M059J (cell line): ENCODE data around the gene CAPN11. TPM values are rescaled to one million over a fixed set of nuclear protein-coding genes. Genes with fewer than 3 reads are reported as not detected.

Experiments used
- DNase-seq: peaks from one replicate; pipeline ENCODE4 v3.0.0-alpha.2; 2012; ENCODE audit warnings: low read depth
- total RNA-seq: library from RNA; depleted of rRNA; stranded (reverse); fragments of >200 nt; shearing (Covaris generic); gene quantifications from 2 replicates; pipeline ENCODE4 v1.2.3, GENCODE V29; 2014; rRNA removed

Gene CAPN11
- not detected in 2 replicates for total RNA-seq

DNA sequence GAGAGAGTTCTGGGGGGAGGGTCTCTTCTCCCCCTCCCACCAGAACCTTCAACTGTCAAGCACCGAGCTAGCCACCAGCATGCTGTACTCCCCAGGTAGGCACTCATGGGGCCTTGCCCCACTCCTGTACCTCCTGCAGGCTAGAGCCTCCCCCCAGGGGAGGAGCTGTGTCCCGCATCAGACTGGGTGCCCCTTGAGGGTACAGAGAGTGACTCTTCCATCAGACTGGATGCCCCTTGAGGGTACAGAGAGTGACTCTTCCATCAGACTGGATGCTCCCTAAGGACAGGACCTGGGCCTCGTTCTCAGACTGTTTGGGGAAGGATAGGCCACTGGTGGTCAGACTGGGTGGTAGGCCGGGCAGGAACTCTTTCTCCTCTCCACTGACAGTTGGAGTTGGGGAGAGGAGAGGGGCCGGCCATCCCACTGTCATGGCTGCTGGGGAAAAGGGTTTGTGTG lies at the start of gene CAPN11:
Gene CAPN11 (plus strand): TSS at position 51 of the 459 bp plus-strand sequence. CDS start 29 bp downstream, at position 80.
- DNase-seq: no peak

DNA sequence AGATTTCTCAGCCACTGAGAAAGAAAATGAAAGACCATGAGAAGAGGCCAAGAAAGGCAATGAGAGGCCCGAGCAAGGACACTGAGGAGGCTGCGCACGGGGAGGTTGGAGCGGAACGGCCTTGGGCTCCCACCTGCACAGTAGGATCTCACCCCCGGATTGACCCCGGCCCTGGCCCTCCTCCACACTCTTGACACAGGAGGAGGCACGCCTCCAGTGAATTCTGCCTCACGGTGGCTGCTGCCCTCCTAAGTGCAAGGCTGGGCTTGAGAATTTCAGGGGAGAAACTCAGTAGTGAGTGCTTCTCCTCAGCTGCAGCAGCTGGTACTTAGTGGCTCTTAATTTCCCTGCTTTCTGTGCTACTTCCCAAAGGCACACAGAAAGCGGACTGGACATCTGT lies 49.4 kb upstream of the CAPN11 start:
- DNase-seq: no peak

DNA sequence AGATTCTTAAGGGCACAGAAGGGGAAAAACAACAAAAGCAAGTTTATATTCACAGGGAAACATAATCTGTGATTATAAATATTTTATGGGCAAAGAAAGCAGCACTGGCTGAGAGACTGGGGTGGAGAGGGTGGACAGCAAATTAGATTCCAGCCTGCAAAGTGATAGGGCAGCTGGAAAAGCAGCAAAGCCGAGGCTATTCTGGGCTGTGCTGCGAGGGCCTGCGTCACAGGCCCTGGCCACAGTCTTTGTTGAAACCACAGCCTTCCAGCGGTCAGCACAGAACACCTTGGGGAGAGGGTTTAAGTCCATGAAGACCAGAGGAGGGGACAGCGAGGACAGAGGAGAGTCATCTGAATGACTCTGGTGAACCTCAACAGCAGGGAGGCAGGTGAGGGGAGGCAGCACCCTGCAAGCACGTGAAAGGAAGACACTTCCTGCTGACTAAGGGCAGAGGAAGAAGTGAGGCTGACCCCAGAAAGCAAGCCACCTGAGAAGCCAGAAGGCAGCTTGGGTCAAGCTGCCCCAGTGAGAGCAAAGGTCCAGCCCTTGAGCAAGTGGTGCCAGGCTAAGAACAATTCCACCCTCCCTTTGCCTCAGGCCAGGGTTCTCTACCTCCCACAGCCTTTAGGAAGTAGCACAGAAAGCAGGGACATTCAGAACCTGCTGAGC lies 48.5 kb upstream of the CAPN11 start:
- DNase-seq: no peak

DNA sequence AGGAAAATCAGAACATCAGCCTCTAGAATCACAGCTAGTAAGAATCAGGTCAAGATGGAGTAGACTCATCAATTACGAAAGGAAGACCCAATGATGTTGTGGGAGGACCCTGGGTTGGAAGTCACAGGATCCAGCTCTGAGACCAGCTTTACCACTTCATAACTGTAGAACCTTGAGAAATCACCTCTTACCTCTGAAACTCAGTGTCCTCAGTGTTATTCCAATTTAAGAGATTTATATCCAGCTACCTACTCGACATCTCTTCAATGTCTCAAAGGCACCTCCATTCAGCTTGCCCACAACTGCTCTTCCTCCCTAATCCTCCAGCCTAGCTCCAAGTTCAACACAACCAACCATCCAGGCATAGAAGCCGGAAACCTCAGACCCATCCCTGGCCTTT lies 47.7 kb upstream of the CAPN11 start:
- DNase-seq: no peak

DNA sequence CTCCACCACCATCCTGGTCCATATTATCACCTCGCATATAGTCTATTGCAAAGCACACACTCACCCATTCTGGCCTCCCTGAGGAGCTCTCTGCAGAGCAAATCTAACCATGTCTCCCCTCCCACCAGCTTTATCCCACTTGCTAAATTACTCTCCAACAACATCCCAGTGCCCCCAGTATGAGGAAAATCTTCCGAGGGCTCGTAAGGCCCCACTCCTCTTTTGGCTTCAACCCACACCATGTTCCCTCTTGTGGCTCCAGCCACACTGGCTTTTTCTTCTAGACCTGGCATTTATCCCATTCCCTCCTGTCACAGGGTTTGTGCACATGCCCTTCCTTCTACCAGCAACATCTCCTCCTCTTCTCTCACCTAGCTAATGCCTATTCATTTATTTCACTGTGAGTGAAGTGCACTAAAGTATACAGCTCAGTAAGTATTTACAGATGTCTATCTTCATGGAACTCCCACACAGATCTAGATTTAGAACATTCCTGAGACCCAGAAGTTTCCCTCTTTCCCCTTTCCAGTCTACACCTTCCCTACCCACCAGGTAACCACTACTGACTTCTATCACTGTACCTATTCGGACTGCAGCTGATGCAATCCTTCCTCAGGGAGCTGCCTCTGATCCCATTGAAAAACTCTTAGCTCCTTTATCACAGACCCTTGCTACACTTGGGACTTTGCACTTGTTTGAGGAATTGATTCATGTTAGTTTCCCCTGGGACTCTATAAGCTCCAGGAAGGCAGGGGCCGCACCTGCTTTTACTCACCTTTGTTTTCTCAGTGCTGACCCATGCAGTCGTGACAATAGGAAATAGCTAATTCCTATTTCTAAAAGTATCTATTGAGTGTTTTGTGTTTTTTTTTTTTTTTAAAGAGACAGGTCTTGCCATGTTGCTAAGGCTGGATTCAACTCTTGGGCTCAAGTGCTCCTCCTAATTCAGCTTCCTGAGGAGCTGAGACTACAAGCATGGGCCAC lies 46.9 kb upstream of the CAPN11 start:
- DNase-seq: no peak

DNA sequence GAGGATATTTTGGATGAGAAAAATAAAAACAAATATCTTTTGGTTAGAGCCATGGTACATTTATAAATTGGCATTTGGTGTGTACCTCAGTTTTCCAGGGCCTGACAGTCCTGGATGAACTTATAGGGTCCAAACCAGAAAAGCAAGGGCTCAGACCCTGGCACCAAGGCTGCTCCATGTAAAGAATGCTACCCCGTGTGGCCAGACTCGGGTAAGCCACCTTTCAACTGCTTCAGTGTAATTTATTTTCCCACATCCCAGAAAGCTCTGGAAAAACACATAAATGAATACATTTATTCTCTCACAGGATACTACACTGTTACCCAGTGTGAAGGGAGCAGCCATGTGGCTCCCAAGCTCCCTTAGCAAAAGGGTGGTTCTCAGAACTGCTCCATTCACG lies 45.2 kb upstream of the CAPN11 start:
- DNase-seq: no peak

DNA sequence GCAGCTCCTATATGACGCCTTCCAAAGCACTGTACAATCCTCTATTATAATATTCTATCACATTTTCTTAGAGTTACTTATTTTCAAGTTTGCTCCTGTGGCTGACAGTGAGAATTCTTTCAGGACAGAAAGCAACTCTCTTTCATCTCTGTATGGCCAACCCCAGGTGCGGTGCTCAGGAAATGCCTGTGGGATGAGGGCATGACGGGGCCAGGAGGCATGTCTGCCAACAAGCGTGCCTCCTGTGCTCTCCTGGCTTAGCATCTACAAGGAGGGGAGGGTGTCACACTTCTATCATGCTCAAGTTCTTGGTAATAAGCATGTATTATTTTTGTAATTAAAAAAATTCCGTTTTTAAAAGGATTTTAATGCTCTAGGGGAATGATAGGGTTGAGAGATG lies 42.8 kb upstream of the CAPN11 start:
- peak; percentile 95 for DNase-seq

DNA sequence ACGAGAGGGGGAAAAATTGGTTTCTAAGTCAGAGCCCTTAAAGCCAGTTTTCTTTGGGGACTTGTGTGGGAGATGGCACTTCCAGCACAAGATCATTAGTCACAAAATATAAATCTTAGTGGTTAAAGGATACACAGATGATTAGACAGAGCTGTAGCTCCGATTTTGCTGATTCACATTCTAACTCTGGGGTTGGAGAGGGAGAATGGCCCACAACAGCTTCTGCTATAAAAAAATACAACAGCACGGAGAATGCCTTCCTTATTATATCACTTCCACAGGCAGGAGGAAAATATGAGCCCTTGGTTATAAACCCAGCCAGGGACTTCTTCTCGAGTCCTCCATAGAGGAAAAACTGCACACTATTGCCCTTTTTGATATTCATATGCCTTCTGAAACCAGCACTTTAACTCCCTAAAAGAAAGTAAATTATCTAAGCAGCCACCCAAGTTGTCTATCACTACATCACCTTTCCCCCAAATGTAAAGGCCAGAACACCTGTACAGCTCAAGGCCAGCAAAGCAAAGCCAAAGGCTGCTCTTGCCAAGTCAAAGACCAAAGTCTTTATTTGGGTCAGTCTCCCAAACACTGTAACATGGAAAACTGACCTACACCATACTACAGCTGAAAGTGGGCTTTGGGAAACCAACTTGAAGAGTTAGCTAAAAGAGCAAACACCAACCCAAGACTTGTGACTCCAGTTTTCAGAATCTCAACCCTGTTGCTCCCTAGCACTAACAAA lies 41.8 kb upstream of the CAPN11 start:
- peak; percentile 98 for DNase-seq

DNA sequence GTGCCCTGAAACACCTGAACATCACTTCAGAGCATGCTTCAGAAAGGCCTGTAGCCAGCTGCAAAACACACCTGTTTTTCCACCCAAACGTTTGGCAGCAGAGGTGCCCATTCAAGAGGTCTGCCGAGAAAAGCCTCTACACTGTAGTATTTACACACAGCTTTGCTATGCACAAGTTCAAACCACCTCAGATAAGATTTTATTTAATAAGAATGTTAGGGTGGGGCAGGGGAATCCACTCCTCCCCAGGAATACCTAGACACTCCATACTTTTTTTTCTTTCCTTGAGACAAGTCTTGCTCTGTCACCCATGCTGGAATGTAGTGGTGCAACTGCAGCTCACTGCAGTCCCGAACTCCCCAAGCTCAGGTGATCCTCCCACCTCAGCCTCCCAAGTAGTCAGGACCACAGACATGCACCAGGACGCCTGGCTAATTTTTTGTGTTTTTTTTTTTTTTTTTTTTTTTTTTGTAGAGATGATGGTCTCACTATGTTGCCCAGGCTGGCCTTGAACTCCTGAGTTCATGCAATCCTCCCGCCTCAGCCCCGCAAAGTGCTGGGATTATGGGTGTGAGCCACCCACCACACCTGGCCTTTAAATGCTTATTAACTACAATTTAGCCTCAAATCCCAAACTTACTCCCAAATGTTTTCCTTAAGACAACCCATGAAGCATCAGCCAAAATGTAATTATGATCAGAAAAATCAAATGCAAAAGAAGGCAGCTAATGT lies 41.1 kb upstream of the CAPN11 start:
- peak; percentile 77 for DNase-seq

DNA sequence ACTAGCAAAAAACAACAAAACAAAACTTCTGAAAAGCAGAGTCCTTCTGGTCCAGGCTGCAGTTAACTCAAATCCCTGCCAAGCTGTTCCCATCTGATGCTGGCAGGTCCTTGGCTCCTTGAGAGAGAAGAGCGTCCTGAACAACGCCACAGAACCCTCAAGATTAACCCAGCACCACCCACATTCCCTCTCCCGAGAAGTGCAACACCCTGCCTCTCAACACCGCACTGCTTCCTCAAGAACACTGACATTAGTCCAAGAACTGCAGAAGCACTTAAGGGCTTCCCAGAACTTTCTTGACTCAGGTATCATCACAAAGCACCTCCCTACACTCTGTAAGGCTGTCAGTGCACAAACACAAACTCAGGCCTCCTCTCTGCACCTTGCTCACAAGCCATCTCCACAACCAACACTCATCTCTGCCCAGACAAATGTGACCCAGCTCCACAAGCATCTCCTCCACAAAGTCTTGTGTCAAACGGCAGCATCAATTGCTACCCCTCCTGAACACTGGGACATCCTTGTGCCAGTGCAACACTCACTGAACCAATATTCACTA lies 38.8 kb upstream of the CAPN11 start:
- no peak for DNase-seq

DNA sequence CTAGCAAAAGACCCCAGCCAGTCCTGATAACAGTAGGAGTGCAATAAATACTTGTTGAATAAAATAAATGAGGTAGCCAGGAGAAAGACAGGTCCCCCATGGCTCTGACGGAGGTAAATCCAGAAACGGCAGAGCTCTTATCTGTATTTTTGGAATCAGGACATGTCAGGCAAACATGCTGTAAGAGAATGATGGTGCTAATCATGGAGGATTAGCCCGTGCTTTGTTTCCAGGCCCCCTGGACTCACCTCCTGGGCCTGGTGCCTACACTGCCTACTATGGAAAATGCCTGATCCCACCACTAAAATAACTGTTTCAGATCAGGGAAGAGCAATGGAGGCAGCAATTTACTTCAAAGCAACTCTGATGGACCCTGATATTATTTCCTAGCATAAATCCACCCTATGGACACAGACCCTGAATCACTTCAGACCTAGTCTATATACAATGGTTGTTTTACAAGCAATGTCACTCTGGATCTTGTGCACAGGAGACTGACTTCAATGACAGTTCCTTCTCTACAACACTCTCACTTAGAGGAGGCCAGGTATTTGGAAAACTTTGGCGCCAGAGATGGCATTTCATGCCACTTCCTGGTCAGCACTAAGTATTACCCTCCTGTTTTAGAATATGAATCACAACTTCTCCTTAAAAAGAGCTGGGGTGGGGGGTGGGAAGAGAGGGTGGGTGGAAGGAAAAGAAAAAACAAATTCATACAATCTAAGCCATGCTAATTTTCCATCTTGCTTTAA lies 37.8 kb upstream of the CAPN11 start:
- DNase-seq: peak; percentile 42

DNA sequence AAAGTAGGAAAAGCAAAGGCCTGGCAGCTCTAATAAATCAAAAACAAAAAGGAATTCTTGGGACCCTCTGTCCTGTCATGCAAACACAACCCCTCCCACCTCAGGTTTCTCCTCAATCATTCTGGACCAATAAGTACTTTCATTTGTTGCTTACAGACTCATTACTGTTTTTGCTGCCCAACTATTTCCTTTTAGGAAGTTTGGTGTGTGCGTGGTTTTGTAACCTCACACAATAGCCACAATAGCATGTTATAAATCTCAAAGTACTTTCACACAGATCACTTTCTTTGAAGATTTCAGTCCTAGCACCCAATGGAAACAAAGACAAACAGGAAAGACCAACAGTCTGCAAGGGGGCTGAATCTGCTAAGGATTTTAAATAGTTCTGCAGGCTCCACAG lies 35.8 kb upstream of the CAPN11 start:
- peak; percentile 66 for DNase-seq

DNA sequence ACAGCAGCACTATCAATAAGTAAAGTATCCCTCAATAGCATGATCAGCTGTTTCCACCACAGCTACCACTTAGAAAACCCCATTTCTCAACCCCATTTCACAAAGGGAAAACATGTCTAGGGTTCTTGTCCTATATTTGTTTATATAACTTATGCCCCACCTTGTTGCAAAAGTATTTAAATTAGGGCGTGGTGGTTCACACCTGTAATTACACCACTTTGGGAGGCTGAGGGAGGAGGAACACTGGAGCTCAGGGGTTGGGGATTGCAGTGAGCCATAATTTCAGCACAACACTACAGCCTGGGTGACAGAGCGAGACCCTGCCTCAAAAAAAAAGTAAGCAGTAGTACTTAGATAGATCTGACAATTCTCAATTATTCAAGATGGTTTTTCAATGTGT lies 35.1 kb upstream of the CAPN11 start:
- no peak for DNase-seq

DNA sequence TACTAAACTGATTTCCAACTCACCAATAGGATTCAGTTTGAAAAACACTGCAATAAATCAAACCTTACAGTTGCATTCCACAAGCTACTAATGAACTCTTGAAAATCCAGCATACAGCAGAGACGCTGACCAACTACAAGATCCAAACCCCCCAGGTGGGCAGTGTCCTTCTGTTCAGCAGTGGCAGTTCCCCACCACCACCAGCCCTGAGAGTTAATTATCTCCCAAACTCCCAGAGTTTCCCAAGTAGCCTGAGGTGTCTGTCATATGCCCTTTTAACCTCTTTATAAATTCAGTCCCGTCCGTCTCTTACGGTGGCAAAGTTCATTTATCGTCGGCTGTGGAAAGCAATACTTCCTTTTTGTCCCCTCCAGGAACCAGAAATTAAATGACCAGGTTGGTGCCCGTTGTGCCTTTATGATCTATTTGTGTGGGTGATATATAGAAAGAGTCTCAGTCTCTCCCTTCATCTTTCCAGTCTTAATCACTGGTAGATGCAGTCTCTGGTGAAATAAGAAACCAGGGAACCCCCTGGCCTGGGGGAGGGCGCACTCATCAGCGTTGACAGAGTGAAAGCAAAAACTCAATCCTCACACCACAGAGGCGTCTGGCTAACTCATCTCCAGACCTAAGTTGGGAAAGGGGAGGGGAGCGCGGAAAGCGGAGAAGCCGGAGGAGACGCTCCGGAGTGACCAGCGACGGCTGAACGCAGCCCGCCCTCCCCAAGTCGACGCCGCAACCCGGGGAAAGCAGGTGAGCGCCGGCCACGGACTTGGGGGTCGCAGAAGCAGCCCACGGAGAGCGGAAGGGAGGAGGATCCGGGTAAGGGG lies 32.1 kb upstream of the CAPN11 start:
- DNase-seq: peak; percentile 88

DNA sequence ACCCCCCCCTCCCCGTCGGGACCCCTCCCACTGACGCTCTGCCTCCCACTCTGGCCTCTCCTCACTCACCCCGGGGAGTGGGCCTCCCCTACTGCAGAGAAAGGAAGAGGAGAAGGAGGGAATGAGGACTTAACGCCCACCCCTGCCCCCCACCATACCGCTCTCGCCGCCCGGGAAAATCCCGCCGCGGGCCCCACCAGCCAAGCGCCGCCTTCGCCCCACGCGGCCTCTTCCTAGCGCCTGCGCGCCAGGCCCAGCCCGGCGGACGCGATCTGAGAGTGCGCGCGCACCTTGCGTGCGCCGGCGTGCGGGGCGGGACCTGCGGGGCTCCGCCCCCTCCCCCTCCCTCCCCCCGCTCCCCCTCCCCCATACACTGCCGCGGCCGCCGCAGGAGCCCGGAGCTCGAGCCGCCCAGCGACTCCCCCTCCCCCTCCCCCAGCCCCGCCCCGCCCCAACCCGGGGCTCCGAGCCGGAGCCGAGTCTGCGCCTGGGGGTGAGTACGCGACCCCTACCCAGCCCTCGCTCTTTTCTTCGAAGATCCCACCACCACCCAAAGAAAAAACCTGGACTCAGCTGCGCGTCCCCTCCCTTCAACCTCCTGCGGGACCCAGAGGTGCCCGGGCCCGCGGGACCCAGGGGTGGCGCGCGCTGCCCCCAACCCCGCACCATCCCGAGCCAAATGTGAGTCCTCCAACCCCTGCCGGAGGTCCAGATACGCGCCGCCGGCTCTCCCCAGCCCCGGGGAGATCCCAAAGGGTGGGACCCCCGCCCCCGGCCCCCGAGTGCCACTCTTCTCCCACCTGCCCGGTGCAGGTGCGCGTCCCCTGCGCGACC lies 31.2 kb upstream of the CAPN11 start, which contains the start of the genes MRPL14 and TMEM63B:
Gene MRPL14 (minus strand): TSS at position 267 of the 834 bp plus-strand sequence. CDS start 10,841 bp downstream, outside the sequence.
Gene TMEM63B (plus strand): TSS at position 369 of the 834 bp plus-strand sequence. CDS start 7,031 bp downstream, outside the sequence.
- peak; percentile 83 for DNase-seq

DNA sequence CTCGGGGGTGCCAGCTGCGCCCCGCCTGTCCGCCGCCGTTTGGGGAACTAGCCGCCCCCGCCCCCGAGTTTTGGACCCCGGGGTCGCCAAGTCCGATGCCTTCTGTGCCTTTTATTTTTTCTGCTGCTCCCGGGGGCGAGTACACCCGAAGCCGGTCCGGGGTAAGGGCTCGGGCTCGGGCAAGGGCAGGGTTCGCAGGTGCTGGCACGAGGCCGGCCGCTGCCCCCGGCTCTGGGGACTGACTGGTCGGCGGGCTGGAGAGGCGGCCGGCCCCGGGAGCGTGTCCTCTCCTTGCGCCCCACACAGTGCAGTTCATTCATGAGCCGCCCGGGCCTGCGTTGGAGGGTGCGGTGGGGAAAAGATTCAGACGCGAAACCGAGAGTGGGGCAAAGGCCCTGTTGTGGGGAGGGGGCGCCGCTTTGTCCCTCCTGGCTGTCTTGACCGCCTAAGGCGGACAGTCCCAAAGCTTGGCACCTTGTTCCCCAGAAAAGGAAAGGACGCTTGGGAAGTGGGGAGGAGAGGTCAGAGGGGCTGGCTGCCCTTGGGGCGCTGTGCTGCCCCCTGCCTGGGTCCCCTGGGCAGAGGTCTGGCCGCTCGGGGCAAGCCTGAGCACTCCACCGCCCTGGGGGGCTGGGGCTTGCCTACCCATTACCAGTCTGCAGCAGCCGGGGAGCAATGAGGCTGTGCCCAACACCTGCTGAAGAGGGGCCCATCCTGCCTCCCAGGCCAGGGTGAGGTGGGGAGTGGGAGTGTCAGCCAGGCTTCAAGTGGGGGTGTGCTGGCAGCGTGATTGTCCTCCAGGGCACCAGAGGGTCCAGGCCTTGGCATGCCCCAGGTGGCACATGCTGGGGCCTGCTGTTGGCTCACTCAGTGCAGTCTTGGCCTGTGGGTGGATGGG lies 30.4 kb upstream of the CAPN11 start:
- DNase-seq: peak; percentile 54

DNA sequence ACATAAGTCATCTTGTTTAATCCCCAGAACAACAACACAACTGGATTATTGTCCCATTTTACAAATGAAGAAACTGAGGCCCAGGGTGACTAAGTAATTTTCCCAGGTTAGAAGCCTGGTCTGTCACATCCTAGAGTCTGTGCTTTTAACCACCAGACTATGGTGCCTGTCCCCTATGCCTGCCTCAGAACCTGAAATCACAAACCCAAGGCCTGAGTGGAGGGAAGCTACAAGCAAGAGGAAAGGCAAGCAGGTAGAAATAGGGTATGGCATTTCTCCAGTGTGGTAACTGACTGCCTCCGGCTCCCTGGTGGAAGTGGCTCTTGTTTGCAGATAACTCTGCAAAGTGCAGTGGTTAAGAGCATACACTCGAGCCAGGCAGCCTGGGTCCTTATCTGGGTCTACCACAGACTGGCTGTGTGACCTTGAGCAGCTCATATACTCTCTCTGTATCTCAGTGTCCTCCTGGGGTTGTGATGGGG lies 28.7 kb upstream of the CAPN11 start:
- DNase-seq: no peak
